ENCODE data around the gene PIGQ.

The PIGQ gene

DNA sequence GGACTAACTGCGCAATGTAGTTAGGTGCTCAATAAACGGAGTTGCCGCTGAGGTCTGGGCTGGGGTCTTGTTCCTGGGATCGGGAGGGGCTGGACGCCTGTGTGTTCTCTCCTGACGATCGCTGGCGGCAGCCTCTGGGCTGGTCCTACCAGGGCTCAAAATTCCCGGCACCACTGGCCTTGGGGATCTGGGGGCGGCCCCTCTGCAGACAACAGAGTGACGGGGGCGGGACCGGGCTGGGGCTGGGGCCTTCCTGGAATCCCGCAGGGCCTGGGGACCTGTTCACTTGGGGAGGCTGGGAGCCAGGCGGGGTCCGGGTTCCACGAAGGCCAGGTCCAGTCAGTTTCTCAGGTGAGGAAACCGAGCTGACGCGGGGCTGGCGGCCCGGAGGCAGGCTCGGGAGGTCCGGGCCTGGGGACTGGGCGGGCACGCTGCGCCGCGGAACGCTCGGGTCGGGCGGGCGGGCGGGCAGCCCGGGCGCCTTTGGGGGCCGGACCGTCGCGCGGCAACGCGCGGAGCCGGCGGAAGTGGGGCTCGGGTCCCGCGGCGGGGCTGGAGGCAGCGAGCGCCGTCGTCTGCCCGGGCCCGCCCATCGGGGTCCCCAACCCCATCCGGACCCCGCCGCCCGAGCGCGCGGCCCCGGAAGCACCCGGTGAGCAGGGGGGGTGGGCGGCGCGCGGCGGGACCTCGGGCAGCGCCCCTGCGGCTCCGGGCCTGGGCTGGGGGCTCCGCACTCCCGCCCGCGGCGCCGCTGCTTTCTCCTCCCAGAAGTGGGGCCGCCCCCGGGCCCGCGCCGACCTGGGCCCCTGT lies at the start of gene PIGQ:
PIGQ (plus strand) TSS at position 524 of the 810 bp plus-strand sequence. CDS start 4,107 bp downstream, outside the sequence.
- peak within 1 kb of the TSS; percentile 88 for H3K4me3 ChIP-seq (ENCODE audit: insufficient read length, low read depth)
- DNase-seq (ENCODE audit: low read depth, low spot score): no peak
- no peaks in the 10 kb centered on the region for H3K27me3 ChIP-seq (ENCODE audit: insufficient read depth, insufficient read length)
- peaks cover 47% of the 10 kb centered on the region for H3K4me1 ChIP-seq (ENCODE audit: insufficient read depth, insufficient read length)
- H3K36me3 ChIP-seq (ENCODE audit: insufficient read depth, insufficient read length, low read length): peaks cover 35% of the 10 kb centered on the region
- H3K9ac ChIP-seq (ENCODE audit: insufficient read length, low read depth): peak within 1 kb of the TSS; percentile 91
- no peak for TF ChIP-seq YY1 (IDR thresholded peaks at IDR 0.05; ENCODE audit: insufficient read depth, insufficient read length)
- no peak for TF ChIP-seq ZNF274 (IDR thresholded peaks at IDR 0.05; ENCODE audit: low read depth, low read length)
- TF ChIP-seq SUZ12 (IDR thresholded peaks at IDR 0.05; ENCODE audit: extremely low read depth, insufficient read depth, insufficient read length): no peak
- H3K9me3 ChIP-seq (ENCODE audit: insufficient read depth, low read length): no peaks in the 10 kb centered on the region

DNA sequence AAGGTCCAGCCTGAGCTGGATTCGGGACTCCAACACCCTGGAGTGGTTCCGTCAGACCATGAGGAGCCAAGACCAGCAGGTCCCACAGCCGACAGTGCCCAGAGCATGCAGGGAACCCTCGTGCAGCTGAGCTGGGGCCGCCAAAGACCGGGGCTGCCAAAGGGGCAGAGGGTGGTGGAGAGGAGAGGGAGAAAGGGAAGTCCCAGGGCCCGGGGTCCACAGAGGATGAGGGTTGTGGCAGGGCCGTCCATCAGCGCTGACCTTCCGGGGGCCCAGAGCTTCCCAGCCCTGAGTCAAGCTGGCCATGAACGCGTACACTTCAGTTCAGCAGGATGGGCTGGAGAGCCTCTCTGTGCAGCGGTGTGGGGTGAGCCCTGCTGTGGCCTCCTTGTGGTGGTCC lies 48.9 kb upstream of the PIGQ start:
- Histone ChIP-seq H3K36me3 (ENCODE audit: insufficient read depth, insufficient read length, low read length) (peaks cover 68% of the 10 kb centered on the region), H3K9me3 (ENCODE audit: insufficient read depth, low read length) (no peaks in the 10 kb centered on the region), H3K4me1 (ENCODE audit: insufficient read depth, insufficient read length) (peaks cover 27% of the 10 kb centered on the region), H3K9ac (ENCODE audit: insufficient read length, low read depth) (no peak overlapping the region), H3K27me3 (ENCODE audit: insufficient read depth, insufficient read length) (no peaks in the 10 kb centered on the region), H3K4me3 (ENCODE audit: insufficient read length, low read depth) (no peak overlapping the region)
- no peak for DNase-seq (ENCODE audit: low read depth, low spot score)
- TF ChIP-seq SUZ12 (IDR thresholded peaks at IDR 0.05; ENCODE audit: extremely low read depth, insufficient read depth, insufficient read length) (no peak), ZNF274 (IDR thresholded peaks at IDR 0.05; ENCODE audit: low read depth, low read length) (no peak), YY1 (IDR thresholded peaks at IDR 0.05; ENCODE audit: insufficient read depth, insufficient read length) (no peak)

DNA sequence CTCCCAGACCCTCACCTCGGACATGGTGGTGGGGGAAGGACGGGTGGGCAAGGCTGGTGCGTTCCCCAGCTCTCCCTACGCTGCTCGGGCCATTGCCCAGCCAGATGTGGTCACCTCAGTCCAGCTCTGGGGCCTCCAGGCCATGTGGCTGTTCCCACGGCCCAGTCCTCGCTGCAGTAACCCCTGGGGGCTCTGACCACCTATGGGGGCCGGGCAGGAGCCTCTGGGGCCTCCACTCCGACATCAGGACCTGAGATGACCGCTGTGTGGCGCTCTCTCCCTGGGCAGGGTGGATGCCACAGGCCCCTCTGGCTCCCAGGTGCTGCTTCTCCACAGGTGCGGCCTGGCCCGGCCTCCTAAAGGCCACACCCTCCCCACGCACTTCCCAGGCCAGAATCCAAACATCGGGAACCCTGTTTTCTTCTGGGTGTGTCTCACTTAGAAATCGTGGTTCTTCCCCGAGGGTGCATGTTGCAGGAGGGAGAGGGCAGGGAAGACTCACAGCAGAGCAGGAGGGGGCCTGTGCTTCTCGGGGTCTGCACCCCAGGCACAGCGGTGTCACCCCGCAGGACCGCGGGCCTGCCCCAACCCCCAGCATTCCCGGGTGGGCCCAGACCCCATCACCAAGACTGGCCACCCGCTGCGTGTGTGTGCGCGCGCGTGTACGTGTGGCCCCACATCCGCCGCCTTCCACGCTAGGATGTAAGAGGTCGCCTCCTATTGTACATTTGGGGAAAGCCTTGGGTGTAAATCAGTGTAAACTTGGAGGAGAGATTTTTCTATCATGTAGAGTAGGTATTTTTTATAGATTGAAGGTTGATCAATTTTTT lies 48.2 kb upstream of the PIGQ start:
- TF ChIP-seq YY1 (IDR thresholded peaks at IDR 0.05; ENCODE audit: insufficient read depth, insufficient read length): no peak
- no peak for TF ChIP-seq SUZ12 (IDR thresholded peaks at IDR 0.05; ENCODE audit: extremely low read depth, insufficient read depth, insufficient read length)
- Histone ChIP-seq H3K9ac (ENCODE audit: insufficient read length, low read depth) (no peak overlapping the region), H3K27me3 (ENCODE audit: insufficient read depth, insufficient read length) (no peaks in the 10 kb centered on the region), H3K9me3 (ENCODE audit: insufficient read depth, low read length) (no peaks in the 10 kb centered on the region), H3K4me3 (ENCODE audit: insufficient read length, low read depth) (no peak overlapping the region), H3K36me3 (ENCODE audit: insufficient read depth, insufficient read length, low read length) (peaks cover 62% of the 10 kb centered on the region), H3K4me1 (ENCODE audit: insufficient read depth, insufficient read length) (peaks cover 30% of the 10 kb centered on the region)
- DNase-seq (ENCODE audit: low read depth, low spot score): no peak

DNA sequence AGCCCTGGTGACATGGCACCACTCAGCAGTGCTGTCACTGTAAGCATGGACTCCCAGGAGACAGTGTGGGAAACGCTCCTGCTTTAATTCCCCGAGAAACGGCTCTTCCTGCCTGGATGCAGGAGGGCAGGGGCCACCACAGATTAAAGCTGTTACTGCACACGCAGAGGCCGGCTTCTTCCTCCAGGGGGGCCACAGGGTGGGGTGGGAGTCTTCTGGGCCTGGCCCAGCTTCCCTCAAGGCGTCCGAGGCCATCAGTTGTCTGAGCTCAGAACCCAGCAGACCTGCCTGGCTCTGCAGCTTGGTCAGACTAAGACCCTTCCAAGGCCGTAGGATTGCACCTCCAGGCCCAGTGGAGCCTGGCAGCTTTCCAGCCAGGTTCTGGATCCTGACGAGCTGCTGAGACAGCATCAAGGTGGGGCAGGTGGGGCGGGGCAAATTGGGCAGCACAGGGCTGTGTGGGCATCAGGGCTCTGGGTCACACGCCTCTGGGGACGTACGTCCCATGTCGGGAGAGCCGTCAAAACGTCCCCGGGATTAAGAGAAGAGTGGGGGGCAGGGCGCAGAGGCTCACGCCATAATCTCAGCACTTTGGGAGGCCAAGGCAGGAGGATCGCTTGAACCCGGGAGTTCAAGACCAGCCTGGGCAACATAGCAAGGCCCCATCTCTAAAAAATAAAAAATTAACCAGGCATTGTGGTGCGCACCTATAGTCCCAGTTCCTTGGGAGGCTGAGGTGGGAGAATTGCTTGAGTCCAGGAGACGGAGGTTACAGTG lies 47.3 kb upstream of the PIGQ start:
- TF ChIP-seq SUZ12 (IDR thresholded peaks at IDR 0.05; ENCODE audit: extremely low read depth, insufficient read depth, insufficient read length) (no peak), ZNF274 (IDR thresholded peaks at IDR 0.05; ENCODE audit: low read depth, low read length) (no peak), YY1 (IDR thresholded peaks at IDR 0.05; ENCODE audit: insufficient read depth, insufficient read length) (no peak)
- peaks cover 30% of the 10 kb centered on the region for H3K4me1 ChIP-seq (ENCODE audit: insufficient read depth, insufficient read length)
- H3K9ac ChIP-seq (ENCODE audit: insufficient read length, low read depth): no peak overlapping the region
- no peaks in the 10 kb centered on the region for H3K27me3 ChIP-seq (ENCODE audit: insufficient read depth, insufficient read length)
- no peaks in the 10 kb centered on the region for H3K9me3 ChIP-seq (ENCODE audit: insufficient read depth, low read length)
- peaks cover 54% of the 10 kb centered on the region for H3K36me3 ChIP-seq (ENCODE audit: insufficient read depth, insufficient read length, low read length)
- DNase-seq (ENCODE audit: low read depth, low spot score): no peak
- H3K4me3 ChIP-seq (ENCODE audit: insufficient read length, low read depth): no peak overlapping the region

DNA sequence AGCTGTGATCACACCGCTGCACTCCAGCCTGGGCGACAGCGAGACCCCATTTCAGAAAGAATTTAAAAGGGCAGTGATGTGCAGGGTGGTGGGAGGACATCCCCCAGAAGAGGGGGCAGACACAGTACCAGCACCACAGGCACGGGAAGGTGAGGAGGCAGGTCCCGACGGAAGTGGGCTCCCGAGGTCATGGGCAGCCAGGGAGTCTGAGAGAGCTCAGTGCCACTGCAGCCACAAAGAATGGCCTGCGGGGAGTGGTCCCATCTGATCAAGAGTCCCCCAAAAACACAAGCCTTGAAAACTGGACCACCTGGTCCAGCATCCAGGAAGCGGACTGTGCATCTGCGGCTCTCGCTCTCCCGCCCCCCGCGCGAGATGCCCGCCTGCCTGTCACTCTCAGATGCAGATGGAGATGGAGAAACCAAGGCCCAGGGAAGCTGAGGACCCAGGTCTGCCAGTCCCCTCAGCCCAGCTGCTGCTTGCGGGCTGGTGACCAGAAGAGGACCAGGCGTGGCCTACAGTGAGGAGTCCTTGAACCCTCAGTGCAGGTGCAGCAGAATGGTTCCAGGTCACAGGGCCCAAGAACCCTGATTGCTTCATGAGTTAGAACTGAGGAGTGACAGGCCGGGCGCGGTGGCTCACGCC lies 46.5 kb upstream of the PIGQ start:
- Histone ChIP-seq H3K36me3 (ENCODE audit: insufficient read depth, insufficient read length, low read length) (peaks cover 53% of the 10 kb centered on the region), H3K4me1 (ENCODE audit: insufficient read depth, insufficient read length) (peaks cover 30% of the 10 kb centered on the region), H3K27me3 (ENCODE audit: insufficient read depth, insufficient read length) (no peaks in the 10 kb centered on the region), H3K4me3 (ENCODE audit: insufficient read length, low read depth) (no peak overlapping the region), H3K9ac (ENCODE audit: insufficient read length, low read depth) (no peak overlapping the region), H3K9me3 (ENCODE audit: insufficient read depth, low read length) (no peaks in the 10 kb centered on the region)
- TF ChIP-seq SUZ12 (IDR thresholded peaks at IDR 0.05; ENCODE audit: extremely low read depth, insufficient read depth, insufficient read length) (no peak), ZNF274 (IDR thresholded peaks at IDR 0.05; ENCODE audit: low read depth, low read length) (no peak), YY1 (IDR thresholded peaks at IDR 0.05; ENCODE audit: insufficient read depth, insufficient read length) (no peak)
- DNase-seq (ENCODE audit: low read depth, low spot score): no peak

DNA sequence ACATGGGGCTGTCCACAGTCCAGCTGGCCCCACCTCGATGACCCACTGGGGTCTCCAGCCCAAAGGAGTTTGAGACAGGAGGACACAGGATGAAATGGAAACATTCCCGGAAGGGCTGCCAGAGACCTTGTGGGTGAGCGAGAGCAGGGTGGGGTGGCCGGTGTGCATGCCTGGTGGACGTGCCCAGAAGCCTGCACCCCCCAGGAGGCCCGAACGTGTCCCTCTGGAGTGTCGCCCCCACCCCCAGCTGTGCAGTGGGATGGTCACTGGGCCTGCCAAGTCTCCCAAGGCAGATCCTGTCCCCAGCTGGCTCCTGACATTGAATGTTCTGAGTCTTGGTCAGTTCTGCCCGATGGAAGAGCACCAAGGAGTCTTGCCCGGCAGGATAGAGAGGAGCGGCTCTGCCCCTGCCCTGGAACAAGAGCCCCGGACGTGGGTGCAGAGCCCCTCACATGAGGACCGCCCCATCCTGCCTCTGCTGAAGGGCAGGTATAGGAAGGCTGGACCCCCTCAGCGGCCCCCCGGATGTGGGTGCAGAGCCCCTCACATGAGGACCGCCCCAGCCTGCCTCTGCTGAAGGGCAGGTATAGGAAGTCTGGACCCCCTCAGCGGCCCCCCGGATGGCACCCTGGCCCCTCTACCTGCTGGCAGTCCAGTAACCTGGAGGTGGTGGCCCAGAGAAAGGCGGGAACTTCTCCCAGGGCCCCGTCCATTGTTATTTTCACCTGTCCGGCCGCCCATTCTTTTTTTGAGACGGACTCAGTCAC lies 45.3 kb upstream of the PIGQ start:
- Histone ChIP-seq H3K4me3 (ENCODE audit: insufficient read length, low read depth) (no peak overlapping the region), H3K9me3 (ENCODE audit: insufficient read depth, low read length) (no peaks in the 10 kb centered on the region), H3K27me3 (ENCODE audit: insufficient read depth, insufficient read length) (no peaks in the 10 kb centered on the region), H3K9ac (ENCODE audit: insufficient read length, low read depth) (no peak overlapping the region), H3K36me3 (ENCODE audit: insufficient read depth, insufficient read length, low read length) (peaks cover 50% of the 10 kb centered on the region), H3K4me1 (ENCODE audit: insufficient read depth, insufficient read length) (peaks cover 30% of the 10 kb centered on the region)
- DNase-seq (ENCODE audit: low read depth, low spot score): no peak
- TF ChIP-seq YY1 (IDR thresholded peaks at IDR 0.05; ENCODE audit: insufficient read depth, insufficient read length): no peak
- TF ChIP-seq ZNF274 (IDR thresholded peaks at IDR 0.05; ENCODE audit: low read depth, low read length): no peak
- no peak for TF ChIP-seq SUZ12 (IDR thresholded peaks at IDR 0.05; ENCODE audit: extremely low read depth, insufficient read depth, insufficient read length)

Data from NT2/D1 (cell line).